CD4-positive, alpha-beta T cell treated with Interleukin-4 for 4 hours (primary cell): ENCODE data around the gene ABCA1.
"Not testable (repeated sequence)": the region's sequence is repeated elsewhere in the genome, so short reads cannot be mapped to it uniquely, and the experiment has no call there.

Experiments used
- DNase-seq: peaks from one replicate; pipeline ENCODE4 v3.0.0-alpha.2; 2020

The ABCA1 gene

DNA sequence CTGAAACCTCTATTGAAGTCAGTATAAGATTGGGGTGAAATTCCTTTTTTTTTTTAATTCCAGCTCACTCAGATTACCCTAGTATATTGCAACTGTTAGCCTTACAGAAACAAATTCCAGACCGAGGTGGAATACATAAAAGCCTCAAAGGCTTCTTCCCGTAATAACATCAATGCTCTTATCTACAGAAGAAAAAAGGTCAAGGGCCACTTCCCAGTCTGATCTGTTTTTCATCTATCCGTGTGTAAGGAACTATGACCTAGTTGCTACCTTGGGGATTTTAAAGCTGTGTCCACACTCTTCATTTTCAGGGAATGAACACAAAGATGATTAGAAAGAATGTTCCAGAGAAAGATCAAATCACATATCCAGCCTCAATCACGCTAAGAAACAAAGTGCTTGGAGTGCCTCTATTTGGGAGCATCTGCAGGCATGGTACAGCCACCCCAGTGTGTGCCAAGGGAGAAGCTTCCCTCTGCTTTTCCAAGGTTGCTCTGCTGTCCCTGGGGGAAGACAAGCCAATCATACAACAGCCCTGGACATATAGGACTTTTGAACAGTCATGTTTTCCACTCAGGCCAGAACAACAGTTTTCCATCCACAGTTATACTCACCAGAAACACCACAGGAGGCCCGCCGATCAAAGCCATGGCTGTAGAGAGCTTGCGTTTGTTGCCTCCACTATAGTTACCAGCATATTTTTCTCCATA is 140.5 kb downstream of the ABCA1 start:
- no peak for DNase-seq

DNA sequence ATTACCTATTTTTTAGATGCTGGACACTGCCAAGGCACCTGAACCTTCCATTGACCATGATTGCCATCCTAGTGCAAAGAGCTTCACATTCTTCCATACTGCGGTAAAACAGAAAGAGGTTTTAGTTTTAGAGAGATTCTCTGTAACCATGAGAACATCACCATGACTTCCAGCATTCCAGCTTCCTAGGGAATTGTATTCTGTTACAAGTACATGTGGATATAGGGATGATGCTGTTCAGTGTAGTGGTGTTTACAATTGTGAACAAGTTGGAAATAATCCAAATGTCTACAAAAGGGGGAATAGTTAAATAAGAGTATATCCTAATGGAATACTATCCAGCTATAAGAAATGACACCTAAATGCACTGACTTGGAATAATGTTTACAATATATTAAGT is 141.7 kb downstream of the ABCA1 start:
- no peak for DNase-seq

DNA sequence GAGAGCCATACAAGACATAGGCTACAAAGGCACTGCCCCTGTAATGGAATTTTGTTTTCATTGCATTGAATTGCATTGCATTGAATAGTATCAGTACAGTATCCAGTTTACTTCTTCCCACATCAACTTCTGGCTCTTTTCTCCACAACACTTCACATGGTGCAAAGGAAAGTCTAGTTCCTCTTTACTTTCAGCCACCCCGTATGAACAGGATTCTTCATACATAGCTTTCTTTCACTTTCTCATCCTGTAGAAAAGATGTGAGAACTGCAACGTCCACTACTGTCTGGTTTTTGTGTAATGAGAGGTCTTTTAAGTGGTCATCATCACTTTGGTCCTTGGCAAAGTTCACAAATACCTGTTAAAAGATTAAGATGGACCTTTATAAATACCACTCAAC is 143.9 kb downstream of the ABCA1 start:
- DNase-seq: no peak

DNA sequence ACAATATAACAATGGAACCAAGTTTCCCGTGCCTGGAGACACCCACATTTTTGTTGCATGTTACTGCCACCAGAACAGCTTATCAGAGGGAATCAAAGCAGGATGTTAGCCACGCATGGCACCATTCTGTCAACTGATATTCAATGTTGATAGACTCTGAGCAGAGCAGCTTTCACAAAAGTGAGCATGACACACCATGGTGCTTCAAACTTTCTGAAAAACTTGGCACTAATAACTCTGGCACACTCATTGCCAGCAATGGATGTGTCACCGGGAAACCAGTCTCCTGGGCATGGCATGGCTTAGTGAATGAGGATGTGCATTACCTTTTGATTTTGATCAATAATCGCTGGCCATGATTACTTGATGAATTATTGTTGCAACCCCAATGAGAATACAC is 144.4 kb downstream of the ABCA1 start:
- no peak for DNase-seq

DNA sequence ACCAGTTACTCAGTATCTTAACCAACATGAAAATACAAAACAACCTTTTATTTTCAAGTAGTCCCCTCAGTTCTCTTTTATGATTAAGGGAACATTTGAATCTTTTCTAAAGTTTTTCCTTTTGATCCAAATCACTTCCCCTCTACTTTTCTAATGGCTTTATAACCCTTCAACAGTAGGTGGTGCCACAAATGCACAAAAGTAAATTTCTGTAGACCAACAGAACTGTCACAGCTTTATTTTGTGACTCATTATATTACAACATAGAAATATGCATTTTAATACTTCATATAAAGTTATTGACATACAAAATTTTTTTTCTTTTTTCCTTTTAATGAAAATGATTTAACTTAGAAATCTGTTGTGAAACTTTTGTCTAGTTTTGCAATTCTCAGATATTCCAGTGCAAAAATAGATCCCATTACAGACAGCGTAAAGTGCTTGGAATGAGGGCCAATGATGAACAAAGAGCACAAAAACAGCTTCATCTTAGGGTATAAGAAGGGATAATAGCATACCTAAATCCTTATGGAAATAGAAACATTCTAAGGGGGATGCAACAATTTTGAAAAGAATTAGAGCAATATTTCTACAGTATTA is 147.1 kb downstream of the ABCA1 start:
- DNase-seq: peak; percentile 23

DNA sequence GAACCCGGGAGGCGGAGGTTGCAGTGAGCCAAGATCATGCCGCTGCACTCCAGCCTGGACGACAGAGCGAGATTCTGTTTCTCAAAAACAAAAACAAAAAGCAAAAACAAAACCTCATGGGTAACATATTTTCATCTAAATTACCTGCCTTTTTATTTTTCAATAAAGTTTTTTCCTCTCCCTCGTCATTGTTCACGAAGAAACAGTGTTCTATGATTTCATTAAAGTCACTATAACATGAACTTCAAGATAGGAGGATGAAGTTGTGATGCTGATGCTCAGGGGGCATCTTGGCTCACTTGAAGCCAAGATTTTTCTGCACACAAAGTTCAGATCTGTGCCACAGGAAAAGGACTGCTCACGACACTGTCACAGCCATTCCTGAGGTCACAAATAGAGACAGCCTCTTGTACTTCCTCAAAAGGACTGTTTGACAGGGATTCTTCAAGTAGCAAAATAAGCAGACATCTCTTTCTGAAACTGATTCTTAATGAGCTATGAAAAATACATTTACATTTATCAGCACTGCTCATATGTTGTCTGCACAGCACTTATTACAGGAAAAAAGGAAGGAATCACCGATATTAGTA is 147.9 kb downstream of the ABCA1 start:
- DNase-seq: no peak

DNA sequence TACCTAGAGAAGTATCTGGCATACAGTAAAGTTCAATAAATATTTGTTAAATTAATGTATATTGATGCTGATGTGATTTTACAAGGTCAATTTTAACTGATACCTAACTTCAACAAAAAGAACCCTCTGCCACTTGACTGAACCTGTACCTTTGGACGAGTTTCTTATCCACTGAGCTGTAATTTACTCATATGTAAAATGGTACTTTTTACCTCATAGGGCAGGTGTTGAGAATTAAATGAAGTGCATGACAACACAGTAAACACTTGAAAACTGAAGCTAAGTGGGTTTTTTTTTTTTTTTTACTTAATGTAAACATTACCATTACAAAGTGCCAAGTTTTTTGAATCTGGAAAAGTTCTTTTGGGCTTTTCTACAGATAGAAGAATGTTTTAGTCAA is 148.6 kb downstream of the ABCA1 start:
- no peak for DNase-seq

DNA sequence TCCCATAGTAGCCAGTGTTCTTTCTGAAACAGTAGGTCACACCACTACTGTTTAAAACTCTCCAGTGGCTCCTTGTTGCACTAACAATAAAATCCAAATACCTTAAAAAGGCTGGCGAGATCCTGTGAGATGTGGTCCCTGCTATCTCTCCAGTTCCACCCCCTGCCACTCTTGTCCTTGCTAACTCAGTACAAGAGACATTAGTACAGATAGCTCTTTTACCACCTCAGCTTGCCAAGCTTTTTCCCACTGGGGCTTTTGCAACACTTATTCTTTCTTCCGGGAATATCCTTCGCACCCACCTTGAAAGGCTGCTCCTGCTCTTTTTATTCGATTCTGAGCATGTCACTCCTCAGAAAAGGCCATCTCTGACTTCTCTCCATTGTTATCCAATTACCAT is 149.2 kb downstream of the ABCA1 start:
- no peak for DNase-seq

DNA sequence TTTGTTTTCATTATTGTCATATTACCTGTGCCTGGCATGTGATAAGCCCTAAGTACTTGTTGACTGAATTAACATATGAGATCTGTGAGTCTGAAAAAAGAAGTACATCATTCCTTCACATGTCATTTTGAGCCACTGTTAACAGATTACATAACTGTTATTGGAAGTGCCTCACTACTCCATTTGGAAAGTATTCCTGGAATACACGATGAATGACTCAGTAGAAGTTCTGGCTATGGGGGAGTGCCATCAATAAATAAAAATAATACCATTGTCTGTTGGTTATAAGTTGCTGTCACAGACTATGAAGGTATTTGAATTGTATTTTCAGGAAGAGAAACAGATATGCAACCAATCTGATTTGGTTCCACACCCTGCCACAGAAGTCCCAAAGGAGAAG is 151.2 kb downstream of the ABCA1 start:
- no peak for DNase-seq

DNA sequence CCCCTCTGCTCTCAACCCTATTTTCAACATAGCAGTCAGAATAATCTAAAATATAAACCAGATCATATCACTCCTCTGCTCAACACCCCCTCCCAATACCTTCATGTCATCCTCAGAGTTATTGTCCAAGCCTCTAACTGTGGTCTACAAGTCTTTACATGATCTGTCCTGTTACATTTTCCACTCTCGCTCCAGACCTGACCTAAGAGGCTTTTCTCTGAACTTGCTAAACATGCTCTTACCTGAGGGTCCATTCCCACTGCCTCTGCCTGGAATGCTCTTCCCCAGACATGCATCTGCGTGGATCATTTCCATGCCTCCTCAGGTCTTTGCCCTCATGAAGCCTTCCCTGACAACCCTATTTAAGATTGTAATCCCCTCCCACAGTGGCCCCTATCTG is 152.0 kb downstream of the ABCA1 start:
- DNase-seq: no peak

DNA sequence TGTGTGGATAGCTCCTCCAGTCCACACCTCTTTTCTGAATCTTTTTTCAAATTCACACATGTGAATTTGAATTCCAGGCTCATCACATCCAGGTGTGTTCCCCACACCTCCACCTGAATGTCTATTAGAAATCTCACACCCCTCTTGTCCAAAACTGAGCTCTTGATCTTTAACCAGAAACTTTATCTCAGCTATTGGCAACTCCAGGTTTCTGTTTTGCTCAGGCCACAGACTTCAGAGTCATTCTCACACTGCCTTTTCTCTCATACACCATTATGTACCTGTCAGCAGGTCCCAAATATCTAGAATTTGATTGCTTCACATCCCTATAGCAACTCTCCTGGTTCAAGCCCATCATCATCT is 152.4 kb downstream of the ABCA1 start:
- no peak for DNase-seq

DNA sequence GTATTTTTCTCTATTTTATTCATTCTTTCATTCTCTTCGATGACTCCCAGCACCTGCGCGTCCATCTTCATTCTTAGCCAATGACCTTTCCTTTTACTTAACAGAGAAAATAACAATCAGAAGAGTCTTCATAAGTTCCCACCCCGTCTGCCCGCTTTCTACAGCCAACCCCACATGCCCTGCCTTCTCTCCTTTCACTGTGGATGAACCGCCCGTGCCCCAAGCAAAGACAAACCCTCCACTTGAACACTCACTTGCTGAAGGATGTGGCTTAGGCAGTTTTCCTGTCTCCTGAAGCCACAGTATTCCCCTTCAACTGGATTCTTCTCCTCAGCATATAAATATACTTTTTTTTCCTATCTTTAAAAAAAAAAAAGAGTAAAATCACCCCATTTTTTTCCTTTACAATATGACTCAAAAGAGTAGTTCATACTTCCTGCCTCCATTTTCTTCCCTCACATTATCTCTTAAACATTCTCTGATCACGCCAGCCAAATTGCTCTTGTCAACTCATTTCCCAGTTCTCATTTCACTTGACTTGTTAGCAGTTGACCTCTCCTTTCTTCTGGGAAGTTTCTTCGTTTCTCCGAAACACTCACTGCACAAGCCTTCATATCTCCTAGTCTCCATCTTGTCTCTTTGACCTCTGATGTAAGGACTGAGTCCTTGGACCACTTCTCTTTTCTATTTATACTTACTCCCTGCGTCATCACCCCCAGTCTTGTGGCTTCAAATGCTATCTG is 153.0 kb downstream of the ABCA1 start:
- no peak for DNase-seq

DNA sequence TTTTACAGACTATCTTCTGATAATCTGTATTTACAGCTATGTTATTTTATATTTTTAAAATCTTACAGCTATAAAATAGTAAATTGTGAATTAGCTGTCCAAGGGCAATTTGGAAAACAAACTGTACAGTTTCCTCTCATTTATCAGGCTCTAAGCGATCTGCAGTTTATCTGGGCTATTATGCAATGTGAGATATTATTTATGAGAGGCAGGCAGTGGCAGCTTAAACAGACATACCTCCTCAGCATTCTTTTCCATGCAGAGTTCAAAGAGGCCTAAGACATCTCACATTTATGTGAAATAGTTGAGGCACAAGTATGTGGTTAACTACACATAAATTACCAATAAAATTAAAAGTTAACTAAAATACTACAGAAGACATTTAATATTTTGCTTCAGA is 153.8 kb downstream of the ABCA1 start:
- no peak for DNase-seq

DNA sequence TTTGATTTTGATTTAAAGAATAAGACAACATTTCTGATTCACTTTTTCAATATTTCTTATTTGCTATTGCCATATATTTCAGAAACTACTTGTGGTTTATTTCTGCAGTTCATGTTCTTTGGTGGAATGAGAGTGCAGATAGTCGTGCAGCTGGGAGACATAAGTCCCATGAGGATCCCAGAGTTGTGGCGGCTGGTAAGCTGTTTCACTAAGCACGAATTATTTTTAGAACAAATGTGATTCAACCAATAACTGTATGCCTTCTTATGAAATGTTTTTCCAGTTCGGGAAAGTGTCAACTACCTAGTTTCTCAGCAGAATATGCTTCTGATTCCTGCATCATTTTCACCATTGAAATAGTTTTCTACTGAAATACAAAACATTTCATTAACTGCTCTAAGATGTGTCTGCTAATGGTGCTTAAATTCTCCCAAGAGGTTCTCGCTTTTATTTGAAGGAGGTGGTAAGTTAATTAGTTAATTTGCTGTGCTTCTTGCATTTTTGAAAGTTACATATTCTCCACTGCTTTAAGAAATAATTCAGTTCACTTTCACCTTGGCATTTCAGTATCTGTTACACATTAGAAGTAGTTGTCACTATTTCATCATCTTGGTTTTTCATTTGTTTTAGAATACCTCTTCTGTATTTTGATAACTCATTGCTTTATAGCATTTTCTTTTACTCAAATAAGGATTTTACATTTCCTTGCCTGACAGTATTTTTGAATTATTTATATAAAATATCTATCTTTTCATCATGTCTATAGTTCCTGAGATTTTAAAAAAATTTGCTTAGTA is 155.0 kb downstream of the ABCA1 start:
- no peak for DNase-seq

DNA sequence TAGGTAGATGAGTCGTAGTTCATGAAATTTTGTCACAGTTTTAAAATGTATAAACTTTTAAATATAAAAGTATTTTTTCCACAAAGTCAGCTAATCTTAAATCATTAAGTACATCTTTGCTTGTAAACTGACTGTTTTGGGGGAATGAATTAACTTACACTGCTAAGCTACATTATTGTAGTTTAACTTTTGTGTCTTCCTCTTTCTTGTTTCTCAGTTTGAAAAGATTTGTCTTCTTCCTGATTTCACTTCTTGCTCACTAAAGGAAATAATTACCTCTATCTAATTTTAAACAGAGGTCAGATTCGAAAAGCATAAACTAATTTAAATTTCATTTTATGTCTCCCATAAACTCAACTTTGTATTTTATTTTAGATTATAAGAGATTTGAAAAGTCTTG is 158.3 kb downstream of the ABCA1 start:
- no peak for DNase-seq

DNA sequence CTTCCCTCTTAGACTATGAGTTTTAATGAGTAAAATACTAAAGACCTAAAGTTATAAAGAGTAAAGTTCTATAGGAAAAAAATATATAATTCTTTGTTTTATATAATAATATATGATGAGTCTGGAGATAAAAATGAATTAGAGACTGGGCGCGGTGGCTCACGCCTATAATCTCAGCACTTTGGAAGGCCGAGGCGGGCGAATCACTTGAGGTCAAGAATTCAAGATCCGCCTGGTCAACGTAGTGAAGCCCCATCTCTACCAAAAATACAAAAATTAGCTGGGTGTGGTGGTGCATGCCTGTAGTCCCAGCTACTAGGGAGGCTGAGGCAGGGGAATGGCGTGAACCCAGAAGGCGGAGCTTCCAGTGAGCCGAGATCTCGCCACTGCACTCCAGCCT is 158.9 kb downstream of the ABCA1 start:
- not testable (repeated sequence) for DNase-seq

DNA sequence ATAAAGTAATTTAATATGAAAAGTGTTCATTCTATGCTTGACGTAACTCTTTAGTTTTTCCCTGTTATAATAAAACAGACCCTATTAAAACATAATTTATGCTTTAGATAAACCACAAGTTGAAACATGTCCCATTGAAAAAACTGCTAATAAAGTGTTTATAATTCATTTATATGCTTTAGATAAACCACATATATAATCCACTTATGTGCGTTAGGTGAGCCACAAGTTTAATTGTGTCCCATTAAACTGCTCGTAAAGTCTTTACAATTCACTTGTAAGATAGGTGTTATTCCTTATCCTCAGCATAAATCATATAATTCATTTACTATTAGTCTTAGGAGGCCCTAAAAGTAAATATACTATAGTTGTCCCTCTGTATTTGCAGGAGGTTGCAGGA is 160.4 kb downstream of the ABCA1 start:
- no peak for DNase-seq

DNA sequence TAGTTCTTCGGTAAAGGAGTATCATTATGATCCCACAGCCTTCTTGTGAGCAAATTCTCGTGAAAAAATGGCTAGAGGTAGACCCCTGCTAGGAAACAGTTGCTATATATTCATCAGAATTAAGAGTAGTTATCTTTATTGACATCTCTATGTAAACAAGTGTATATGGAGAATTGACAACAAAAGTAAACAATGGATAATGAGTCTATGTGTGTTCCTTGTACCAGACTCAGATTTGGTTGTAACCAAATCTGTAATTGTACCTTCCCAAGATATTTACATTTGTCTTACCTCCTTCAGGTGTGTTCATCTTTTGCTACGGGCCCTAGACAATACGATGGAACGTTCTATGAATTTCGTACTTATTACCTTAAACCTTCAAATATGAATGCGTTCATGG is 161.9 kb downstream of the ABCA1 start:
- no peak for DNase-seq

DNA sequence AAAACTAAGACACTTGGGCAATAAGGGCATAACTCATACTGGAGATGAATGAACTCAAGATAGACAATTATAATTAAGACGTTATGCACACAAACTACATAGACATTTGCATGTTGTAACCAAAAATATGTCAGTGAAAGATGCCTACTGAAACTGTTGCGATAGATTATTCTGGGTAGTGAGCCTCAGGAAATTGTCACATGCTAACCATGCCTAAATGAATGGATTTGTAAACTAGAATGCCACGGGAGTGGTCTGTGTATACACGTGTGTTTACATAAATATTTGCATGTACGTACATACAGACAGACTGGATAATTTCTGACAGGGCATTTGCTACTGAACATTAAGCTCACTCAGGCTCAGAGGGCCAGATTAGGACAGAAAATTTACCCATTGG is 162.8 kb downstream of the ABCA1 start:
- DNase-seq: no peak

DNA sequence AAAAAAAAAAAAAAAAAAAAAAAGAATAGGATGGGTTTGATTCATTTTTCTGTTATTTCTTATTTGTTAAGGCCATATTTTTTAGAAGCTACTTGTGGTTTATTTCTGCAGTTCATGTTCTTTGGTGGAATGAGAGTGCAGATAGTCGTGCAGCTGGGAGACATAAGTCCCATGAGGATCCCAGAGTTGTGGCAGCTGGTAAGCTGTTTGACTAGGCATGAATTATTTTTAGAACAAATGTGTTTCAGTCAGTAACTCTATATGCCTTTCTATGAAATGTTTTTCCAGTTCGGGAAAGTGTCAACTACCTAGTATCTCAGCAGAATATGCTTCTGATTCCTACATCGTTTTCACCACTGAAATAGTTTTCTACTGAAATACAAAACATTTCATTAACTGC is 169.0 kb downstream of the ABCA1 start:
- DNase-seq: no peak

DNA sequence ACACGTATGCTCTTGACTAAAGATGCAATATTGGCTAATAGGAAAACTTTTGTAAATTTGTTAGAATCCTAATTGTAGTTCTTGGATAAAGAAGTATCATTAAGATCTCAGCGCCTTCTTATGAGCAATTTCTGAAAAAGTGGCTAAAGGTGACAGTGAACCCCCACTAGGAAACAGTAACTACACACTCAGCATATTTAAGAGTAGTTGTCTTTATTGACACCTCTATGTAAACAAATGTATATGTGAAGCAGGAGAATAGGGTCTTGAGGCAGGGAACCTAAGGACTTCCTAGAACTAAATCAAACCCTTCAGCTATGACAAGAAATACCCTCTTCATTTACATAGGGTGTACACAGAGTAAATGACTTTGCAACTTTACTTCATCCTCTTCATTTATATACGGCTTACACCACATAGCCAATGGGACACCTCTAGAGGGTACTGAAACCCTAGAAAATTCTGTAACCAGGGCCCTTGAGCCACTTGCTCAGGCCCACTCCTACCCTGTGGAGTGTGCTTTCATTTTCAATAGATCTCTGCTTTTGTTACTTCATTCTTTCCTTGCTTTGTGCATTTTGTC is 177.7 kb downstream of the ABCA1 start:
- DNase-seq: no peak

DNA sequence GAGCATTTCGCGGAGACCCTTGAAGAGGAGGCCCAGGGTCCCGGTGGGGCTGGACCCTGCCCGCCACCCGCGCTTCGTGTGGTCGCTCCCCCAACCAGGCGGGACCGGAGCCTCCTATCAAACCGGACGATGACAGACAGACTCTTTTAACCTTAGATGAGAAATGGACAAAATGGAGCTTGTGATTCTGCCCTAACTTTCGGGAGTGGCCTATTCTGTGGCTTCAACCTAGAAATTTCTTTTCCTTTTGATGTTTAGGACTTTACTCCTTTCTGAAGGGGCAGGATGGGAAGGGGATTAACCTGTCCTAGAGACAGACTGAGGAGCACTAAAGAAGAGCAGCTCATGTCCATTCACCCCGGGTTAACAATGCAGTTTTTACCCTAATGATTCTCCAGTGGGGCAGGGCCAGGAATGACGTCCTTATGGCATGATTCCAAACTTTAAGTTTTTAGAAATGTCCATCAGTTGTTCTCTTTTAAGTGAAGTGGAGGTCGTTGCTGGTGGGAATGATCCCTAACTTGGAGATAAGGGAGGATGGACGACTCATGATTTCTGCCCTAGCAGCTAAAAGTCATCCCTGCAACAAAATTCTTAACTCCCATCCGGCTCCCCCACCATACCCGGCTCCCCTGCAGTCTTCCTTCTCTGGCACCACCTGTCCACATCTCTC is 179.5 kb downstream of the ABCA1 start:
- DNase-seq: no peak
